Measurements from ENCODE around the gene KPTN.

The KPTN gene

GRCh38 chr19:47428177-47428894, 55.7 kb downstream of the KPTN start:
- in situ Hi-C loops (cut with HindIII; ENCODE audit: low pct_ligation_motif_present, low sequenced_read_pairs) = no loop called here
- Histone ChIP-seq H3K27me3 (replicated peaks) (peaks cover 15% of the 10 kb centered on the region), H3K27ac (no peak overlapping the region), H3K4me3 (ENCODE audit: low read depth, low read length) (peak overlapping the region; percentile 20), H3K36me3 (replicated peaks) (no peaks in the 10 kb centered on the region)
- no peak for TF ChIP-seq CTCF (IDR thresholded peaks at IDR 0.05; ENCODE audit: low read depth, low read length, missing control alignments)
- DNase-seq = peak; percentile 96

GRCh38 chr19:47427241-47428176, 56.5 kb downstream of the KPTN start:
- Histone ChIP-seq H3K36me3 (replicated peaks) (no peaks in the 10 kb centered on the region), H3K4me3 (ENCODE audit: low read depth, low read length) (peak overlapping the region; percentile 17), H3K27ac (no peak overlapping the region), H3K27me3 (replicated peaks) (peaks cover 22% of the 10 kb centered on the region)
- TF ChIP-seq CTCF (IDR thresholded peaks at IDR 0.05; ENCODE audit: low read depth, low read length, missing control alignments) = peak; percentile 95
- in situ Hi-C loops (cut with HindIII; ENCODE audit: low pct_ligation_motif_present, low sequenced_read_pairs) = no loop called here
- DNase-seq = peak; percentile 40
